Omental fat pad (tissue), 4 donors: Measurements from ENCODE around the gene AKR1B15. TPM values are rescaled to one million over a fixed set of nuclear protein-coding genes. Genes with fewer than 3 reads are reported as not detected.

ENCODE experiments used
- ATAC-seq: fragments of 150-250 bp; one replicate; pipeline ENCODE4 v1.9.1; 2016; ENCODE audit warnings: mild to moderate bottlenecking, moderate library complexity; ENCODE audit not compliant: low FRiP score
- DNase-seq: peaks from one replicate; pipeline ENCODE4 v3.0.0-alpha.2; 2019; ENCODE audit warnings: low spot score
- total RNA-seq, 4 donors: library from RNA; depleted of rRNA; stranded (reverse); fragments of >200 nt; gene quantifications; one replicate each; pipeline ENCODE4 v1.1.0, GENCODE V29; 2016
- TF ChIP-seq, protein P1 (sequence below), 3 donors: fragments of 450-650 bp; IDR thresholded peaks; one replicate each; pipeline ENCODE4 v1.5.1; 2016 to 2017; ENCODE audit warnings: antibody characterized with exemption in 3 of 3, mild to moderate bottlenecking in 3 of 3, moderate library complexity in 2 of 3

AKR1B15 gene
- total RNA-seq, 4 donors from 2014 or later: not detected

DNA sequence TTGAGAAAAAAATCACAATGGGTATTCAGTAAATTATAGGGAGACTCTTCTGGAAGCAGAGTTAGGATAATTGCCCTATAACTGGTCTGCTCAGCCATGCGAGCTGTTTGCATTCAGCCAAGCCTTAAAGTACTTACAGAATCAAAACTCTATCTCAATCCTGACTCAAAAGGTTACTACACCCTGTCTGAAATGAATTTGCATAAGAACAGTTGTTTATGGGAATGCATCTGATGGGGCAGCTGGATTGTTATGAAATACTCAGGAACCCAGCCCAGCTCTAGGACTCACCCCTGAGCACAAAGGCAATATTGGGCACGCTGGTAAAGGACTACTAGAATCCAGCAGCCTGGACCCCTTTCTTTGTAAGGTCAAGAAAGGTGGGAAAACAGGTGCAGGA lies 38.8 kb downstream of the AKR1B15 start:
- TF ChIP-seq, protein P1, sequence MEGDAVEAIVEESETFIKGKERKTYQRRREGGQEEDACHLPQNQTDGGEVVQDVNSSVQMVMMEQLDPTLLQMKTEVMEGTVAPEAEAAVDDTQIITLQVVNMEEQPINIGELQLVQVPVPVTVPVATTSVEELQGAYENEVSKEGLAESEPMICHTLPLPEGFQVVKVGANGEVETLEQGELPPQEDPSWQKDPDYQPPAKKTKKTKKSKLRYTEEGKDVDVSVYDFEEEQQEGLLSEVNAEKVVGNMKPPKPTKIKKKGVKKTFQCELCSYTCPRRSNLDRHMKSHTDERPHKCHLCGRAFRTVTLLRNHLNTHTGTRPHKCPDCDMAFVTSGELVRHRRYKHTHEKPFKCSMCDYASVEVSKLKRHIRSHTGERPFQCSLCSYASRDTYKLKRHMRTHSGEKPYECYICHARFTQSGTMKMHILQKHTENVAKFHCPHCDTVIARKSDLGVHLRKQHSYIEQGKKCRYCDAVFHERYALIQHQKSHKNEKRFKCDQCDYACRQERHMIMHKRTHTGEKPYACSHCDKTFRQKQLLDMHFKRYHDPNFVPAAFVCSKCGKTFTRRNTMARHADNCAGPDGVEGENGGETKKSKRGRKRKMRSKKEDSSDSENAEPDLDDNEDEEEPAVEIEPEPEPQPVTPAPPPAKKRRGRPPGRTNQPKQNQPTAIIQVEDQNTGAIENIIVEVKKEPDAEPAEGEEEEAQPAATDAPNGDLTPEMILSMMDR (IDR thresholded peaks at IDR 0.05): no peak
- no peak for ATAC-seq
- DNase-seq: no peak

DNA sequence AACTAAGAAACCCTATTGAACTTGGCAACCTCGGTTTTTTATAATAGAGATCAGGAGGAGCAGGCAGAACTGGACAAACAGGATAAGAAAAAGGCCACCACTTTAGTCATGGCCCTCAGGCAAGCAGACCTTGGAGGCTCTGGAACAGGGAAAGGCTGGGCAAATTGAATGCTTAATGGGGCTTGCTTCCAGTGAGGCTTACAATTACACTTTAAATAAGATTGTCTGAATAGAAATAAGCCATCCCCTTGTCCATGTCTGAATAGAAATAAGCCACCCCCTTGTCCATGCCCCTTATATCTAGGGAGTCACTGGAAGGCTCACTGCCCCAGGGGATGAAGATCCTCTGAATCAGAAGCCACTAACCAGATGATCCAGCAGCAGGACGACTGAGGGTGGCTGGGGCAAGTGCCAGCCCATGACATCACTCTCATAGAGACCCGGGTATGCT lies 40.6 kb downstream of the AKR1B15 start:
- TF ChIP-seq, protein P1 (IDR thresholded peaks at IDR 0.05): no peak
- DNase-seq (no peak), ATAC-seq (no peak)

DNA sequence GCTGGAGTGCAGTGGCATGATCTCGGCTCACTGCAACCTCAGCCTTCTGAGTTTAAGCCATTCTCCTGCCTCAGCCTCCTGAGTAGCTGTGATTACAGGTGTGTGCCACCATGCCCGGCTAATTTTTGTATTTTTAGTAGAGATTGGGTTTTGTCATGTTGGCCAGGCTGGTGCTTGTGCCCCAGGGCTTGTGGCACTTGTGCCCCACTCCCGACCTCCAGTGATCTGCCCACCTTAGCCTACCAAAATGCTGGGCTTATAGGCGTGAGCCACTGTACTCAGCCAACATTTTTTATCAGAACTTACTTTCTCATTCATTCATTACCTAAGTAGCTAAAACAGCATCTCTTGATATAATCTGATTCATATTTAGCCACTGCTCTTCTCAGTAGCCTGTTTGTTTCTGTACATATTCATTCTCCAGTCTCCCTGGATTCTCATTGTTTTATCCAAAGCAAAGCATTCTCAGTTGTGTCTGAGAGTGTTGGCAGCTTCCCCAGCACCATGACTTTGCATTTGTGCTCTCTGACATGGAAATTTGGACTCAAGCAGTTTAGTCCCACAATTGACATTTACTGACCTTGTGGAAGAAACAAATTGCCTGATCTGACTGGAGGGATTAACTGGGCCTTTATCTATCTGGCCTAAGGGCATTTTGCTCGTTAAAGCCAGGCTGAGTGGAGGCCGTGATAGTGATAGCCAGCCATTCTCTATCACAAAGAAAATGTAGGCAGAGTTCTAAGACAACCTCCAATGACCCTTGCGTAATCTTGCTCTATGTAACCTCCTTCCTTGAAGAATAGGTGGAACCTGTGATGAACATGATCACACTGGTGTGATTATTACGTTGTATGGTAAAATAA lies 44.9 kb downstream of the AKR1B15 start:
- ATAC-seq: peak; percentile 91
- TF ChIP-seq, protein P1 (IDR thresholded peaks at IDR 0.05): no peak
- no peak for DNase-seq

DNA sequence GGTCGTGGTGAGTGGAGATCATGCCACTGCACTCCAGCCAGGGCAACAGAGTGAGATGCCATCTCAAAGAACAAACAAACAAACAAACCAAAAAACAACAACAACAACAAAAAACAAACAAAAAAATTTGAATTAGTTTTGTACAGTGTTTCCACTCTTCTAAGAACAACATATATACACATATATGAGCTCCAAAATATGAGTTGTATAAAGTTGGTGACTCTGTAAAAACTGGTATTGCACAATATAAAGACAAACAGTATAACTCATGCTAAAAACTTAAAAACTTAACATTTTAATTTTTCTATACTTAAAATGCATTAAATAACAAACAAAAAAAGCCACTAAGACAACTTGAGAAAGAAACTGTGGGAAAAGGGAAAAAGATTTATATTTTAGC lies 46.0 kb downstream of the AKR1B15 start:
- no peak for ATAC-seq
- TF ChIP-seq, protein P1 (IDR thresholded peaks at IDR 0.05): no peak
- no peak for DNase-seq

DNA sequence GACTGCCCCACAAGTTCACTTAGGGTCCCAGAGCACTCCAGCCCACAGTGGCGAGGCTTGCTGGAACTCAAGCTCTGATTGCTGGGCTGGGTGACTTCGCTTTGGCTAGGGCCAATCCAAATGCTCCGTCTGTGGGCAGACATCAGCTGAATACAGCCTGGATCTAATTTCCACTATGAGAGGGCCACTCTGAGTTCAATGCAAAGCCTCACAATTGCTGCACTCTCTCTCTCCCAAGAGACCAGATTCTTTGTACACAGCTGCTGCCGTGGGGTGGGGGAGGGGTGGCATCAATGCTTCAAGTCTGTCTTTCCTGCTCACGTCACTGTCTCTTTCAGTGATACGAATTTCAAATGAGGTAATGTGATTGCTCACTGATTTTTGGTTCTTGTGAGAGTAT lies 50.5 kb downstream of the AKR1B15 start:
- TF ChIP-seq, protein P1 (IDR thresholded peaks at IDR 0.05): no peak
- ATAC-seq: no peak
- DNase-seq: no peak

DNA sequence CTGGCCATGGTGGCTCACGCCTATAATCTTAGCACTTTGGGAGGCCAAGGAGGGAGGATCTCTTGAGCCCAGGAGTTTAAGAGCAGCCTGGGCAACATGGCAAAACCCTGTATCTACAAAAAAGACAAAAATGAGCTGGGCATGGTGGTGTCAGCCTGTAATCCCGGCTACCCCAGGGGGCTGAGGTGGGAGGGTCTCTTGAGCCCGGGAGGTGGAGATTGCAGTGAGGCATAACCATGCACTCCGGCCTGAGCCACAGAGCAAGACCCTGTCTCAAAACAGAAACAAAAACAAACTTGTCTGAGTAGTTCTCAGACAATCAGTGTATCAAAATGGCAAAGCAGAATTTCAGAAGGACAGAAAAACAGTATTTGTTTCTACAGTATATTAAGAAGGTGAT lies 52.5 kb downstream of the AKR1B15 start:
- TF ChIP-seq, protein P1 (IDR thresholded peaks at IDR 0.05): no peak
- no peak for ATAC-seq

DNA sequence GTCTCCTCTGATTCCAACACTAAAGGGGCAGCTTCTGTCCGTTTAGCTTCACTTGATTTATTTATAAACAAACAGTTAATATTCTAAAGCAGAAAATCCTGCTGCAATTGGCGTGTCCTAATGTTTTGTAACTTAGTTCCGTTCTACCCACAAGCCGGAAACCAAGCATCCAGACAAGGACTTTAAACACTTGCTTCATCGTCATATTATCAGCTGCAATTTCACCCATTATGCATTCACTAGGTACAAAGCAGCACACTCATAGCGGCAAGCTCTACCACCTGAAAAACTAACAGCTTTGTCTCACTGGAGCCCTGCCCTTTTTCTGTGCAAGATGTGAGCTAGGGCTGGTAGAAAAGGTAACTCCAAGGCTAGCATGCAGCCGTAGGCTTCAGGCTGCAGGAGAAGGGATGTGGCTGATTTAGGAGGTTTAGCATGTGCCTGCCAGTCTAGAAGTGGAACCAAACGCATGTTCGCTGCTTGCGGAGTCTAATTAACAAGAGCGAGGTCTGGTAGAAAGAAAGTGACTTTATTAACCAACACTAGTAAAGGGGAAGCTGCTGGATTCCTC lies 54.1 kb downstream of the AKR1B15 start:
- TF ChIP-seq, protein P1 (IDR thresholded peaks at IDR 0.05): no peak
- no peak for DNase-seq
- no peak for ATAC-seq

More for the DNA sequence above, 52.5 kb downstream of the AKR1B15 start:
- DNase-seq: no peak
